ENCODE results near the gene TOM1L2. TPM values are rescaled to one million over a fixed set of nuclear protein-coding genes. Genes with fewer than 3 reads are reported as not detected.

TOM1L2 gene
- total RNA-seq, 1 donor from 2014 or later: 88.6 TPM

- Histone ChIP-seq H3K27me3 (no peaks in the 10 kb centered on the region), H3K27ac (no peak overlapping the region), H3K4me3 (no peak overlapping the region), H3K9me3 (no peaks in the 10 kb centered on the region), H3K36me3 (peaks cover 0 to 9% of the 10 kb centered on the region in 2 donors), H3K4me1 (peaks cover 34% of the 10 kb centered on the region)
- DNase-seq (ENCODE audit: extremely low spot score in 2 of 2): no peak
- intact Hi-C loops (cut with DNase I): loop anchor here (10.0 kb wide), 1 partner anchor 568 kb away; the partner anchor contains the start of gene NT5M
- TF ChIP-seq POLR2A (IDR thresholded peaks at IDR 0.05): no peak
- TF ChIP-seq, protein P1, sequence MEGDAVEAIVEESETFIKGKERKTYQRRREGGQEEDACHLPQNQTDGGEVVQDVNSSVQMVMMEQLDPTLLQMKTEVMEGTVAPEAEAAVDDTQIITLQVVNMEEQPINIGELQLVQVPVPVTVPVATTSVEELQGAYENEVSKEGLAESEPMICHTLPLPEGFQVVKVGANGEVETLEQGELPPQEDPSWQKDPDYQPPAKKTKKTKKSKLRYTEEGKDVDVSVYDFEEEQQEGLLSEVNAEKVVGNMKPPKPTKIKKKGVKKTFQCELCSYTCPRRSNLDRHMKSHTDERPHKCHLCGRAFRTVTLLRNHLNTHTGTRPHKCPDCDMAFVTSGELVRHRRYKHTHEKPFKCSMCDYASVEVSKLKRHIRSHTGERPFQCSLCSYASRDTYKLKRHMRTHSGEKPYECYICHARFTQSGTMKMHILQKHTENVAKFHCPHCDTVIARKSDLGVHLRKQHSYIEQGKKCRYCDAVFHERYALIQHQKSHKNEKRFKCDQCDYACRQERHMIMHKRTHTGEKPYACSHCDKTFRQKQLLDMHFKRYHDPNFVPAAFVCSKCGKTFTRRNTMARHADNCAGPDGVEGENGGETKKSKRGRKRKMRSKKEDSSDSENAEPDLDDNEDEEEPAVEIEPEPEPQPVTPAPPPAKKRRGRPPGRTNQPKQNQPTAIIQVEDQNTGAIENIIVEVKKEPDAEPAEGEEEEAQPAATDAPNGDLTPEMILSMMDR (IDR thresholded peaks at IDR 0.05): no peak
- no peak for TF ChIP-seq POLR2AphosphoS5 (IDR thresholded peaks at IDR 0.05; ENCODE audit: insufficient read depth in 1 of 2, low read depth in 1 of 2)
Observed at GRCh38 chr17:17872547-17873345, 99.5 kb downstream of the TOM1L2 start.

GRCh38 chr17:17871913-17872312 is 100.3 kb downstream of the TOM1L2 start:
- intact Hi-C loops (cut with DNase I): loop anchor here (10.0 kb wide), 1 partner anchor 567 kb away; the partner anchor contains the start of gene NT5M
- Histone ChIP-seq H3K36me3 (peaks cover 0 to 15% of the 10 kb centered on the region in 2 donors), H3K9me3 (no peaks in the 10 kb centered on the region), H3K4me1 (peaks cover 26% of the 10 kb centered on the region), H3K27ac (no peak overlapping the region), H3K27me3 (no peaks in the 10 kb centered on the region), H3K4me3 (no peak overlapping the region)
- DNase-seq (ENCODE audit: extremely low spot score in 2 of 2): no peak
- TF ChIP-seq POLR2A (IDR thresholded peaks at IDR 0.05) (no peak), POLR2AphosphoS5 (IDR thresholded peaks at IDR 0.05; ENCODE audit: insufficient read depth in 1 of 2, low read depth in 1 of 2) (no peak)
- TF ChIP-seq, protein P1 (IDR thresholded peaks at IDR 0.05): no peak

GRCh38 chr17:17870247-17870646 is 102.0 kb downstream of the TOM1L2 start:
- DNase-seq (ENCODE audit: extremely low spot score in 2 of 2): no peak
- Histone ChIP-seq H3K4me1 (peaks cover 10% of the 10 kb centered on the region), H3K36me3 (peaks cover 0 to 26% of the 10 kb centered on the region in 2 donors), H3K27me3 (no peaks in the 10 kb centered on the region), H3K9me3 (no peaks in the 10 kb centered on the region), H3K27ac (no peak overlapping the region), H3K4me3 (no peak overlapping the region)
- intact Hi-C loops (cut with DNase I): loop anchor here (10.0 kb wide), 1 partner anchor 565 kb away; the partner anchor contains the start of gene NT5M
- no peak for TF ChIP-seq POLR2AphosphoS5 (IDR thresholded peaks at IDR 0.05; ENCODE audit: insufficient read depth in 1 of 2, low read depth in 1 of 2)
- TF ChIP-seq, protein P1 (IDR thresholded peaks at IDR 0.05): no peak
- no peak for TF ChIP-seq POLR2A (IDR thresholded peaks at IDR 0.05)

GRCh38 chr17:17868641-17869522 is 103.3 kb downstream of the TOM1L2 start:
- no peak for DNase-seq (ENCODE audit: extremely low spot score in 2 of 2)
- no peaks in the 10 kb centered on the region for H3K9me3 ChIP-seq
- intact Hi-C loops (cut with DNase I): loop anchor here (10.0 kb wide), 1 partner anchor 46 kb away; no protein-coding TSS in a partner anchor

More at GRCh38 chr17:17868641-17869522, 103.3 kb downstream of the TOM1L2 start:
- H3K4me1 ChIP-seq: peaks cover 6% of the 10 kb centered on the region
- H3K36me3 ChIP-seq: peaks cover 0 to 26% of the 10 kb centered on the region in 2 donors
- H3K27me3 ChIP-seq: no peaks in the 10 kb centered on the region
- no peak overlapping the region for H3K4me3 ChIP-seq
- no peak overlapping the region for H3K27ac ChIP-seq
- TF ChIP-seq, protein P1 (IDR thresholded peaks at IDR 0.05): no peak
- no peak for TF ChIP-seq POLR2AphosphoS5 (IDR thresholded peaks at IDR 0.05; ENCODE audit: insufficient read depth in 1 of 2, low read depth in 1 of 2)
- TF ChIP-seq POLR2A (IDR thresholded peaks at IDR 0.05): no peak
